Left kidney (tissue), 2 donors: ENCODE results near the gene AKAP1. TPM values are rescaled to one million over a fixed set of nuclear protein-coding genes. Genes with fewer than 3 reads are reported as not detected.

Experiments
- DNase-seq: peaks from one replicate; pipeline ENCODE4 v3.0.0-alpha.2; 2013
- polyA plus RNA-seq: library from polyadenylated mRNA; unstranded; fragments of 120-200 nt; gene quantifications from one replicate; pipeline ENCODE4 v1.2.1, GENCODE V29; 2013; ENCODE audit not compliant: insufficient read length

AKAP1 gene
- polyA plus RNA-seq, 1 donor = 36.4 TPM

- no peak for DNase-seq
Observed at GRCh38 chr17:57125406-57125805, 40.4 kb downstream of the AKAP1 start.

GRCh38 chr17:57125866-57126265 is 40.8 kb downstream of the AKAP1 start:
- DNase-seq = no peak

GRCh38 chr17:57130708-57131461 is 45.8 kb downstream of the AKAP1 start:
- DNase-seq = peak; percentile 77

GRCh38 chr17:57132663-57133062 is 47.6 kb downstream of the AKAP1 start:
- DNase-seq = no peak

GRCh38 chr17:57133486-57133885 is 48.4 kb downstream of the AKAP1 start:
- DNase-seq = no peak

GRCh38 chr17:57135026-57135788 is 50.2 kb downstream of the AKAP1 start:
- DNase-seq = no peak

GRCh38 chr17:57135789-57136291 is 50.8 kb downstream of the AKAP1 start:
- no peak for DNase-seq

- DNase-seq = no peak
Observed at GRCh38 chr17:57136355-57136754, 51.3 kb downstream of the AKAP1 start.

GRCh38 chr17:57138030-57138911 is 53.2 kb downstream of the AKAP1 start:
- no peak for DNase-seq

GRCh38 chr17:57138956-57139576 is 54.0 kb downstream of the AKAP1 start:
- no peak for DNase-seq

GRCh38 chr17:57140316-57140715 is 55.3 kb downstream of the AKAP1 start:
- no peak for DNase-seq

GRCh38 chr17:57142925-57143324 is 57.9 kb downstream of the AKAP1 start:
- no peak for DNase-seq

GRCh38 chr17:57143361-57143760 is 58.3 kb downstream of the AKAP1 start:
- no peak for DNase-seq

GRCh38 chr17:57143919-57144318 is 58.9 kb downstream of the AKAP1 start:
- DNase-seq = no peak

GRCh38 chr17:57144567-57144966 is 59.5 kb downstream of the AKAP1 start:
- DNase-seq = no peak

GRCh38 chr17:57145347-57145746 is 60.3 kb downstream of the AKAP1 start:
- DNase-seq = no peak

GRCh38 chr17:57146273-57146672 is 61.2 kb downstream of the AKAP1 start:
- DNase-seq = no peak

- DNase-seq = no peak
Observed at GRCh38 chr17:57151798-57152197, 66.8 kb downstream of the AKAP1 start.

- DNase-seq = no peak
Observed at GRCh38 chr17:57152967-57153528, 68.0 kb downstream of the AKAP1 start.

- no peak for DNase-seq
Observed at GRCh38 chr17:57154921-57155320, 69.9 kb downstream of the AKAP1 start.

- DNase-seq = no peak
Observed at GRCh38 chr17:57158325-57158724, 73.3 kb downstream of the AKAP1 start.

GRCh38 chr17:57158795-57159194 is 73.7 kb downstream of the AKAP1 start:
- DNase-seq = no peak
